HepG2 (cell line): ENCODE data around the gene ALDH16A1. TPM values are rescaled to one million over a fixed set of nuclear protein-coding genes. Genes with fewer than 3 reads are reported as not detected.
A peak's percentile ranks its signal among the peaks of the same experiment; 100 is the strongest.

Source experiments
- ARNT ChIP-seq: fragments of 450-650 bp; IDR thresholded peaks from 2 replicates; pipeline ENCODE4 v1.6.1; 2017
- CBX2 ChIP-seq, 2 experiments: fragments of 200-600 bp in 1 of 2; sonication (generic); formaldehyde crosslinking in 1 of 2; IDR thresholded peaks; 2 replicates each; pipeline versions ENCODE4 v1.7.0 to v1.8.1; 2018 to 2022; ENCODE audit warnings: low read depth in 2 of 2, low read length in 1 of 2, mild to moderate bottlenecking in 1 of 2, missing genetic modification reagents in 1 of 2
- DRAP1 ChIP-seq: IDR thresholded peaks from 2 replicates; pipeline ENCODE4 v1.6.1; 2016; ENCODE audit warnings: missing genetic modification reagents, missing compliant biosample characterization
- ELF1 ChIP-seq: sonication (generic); formaldehyde crosslinking; IDR thresholded peaks from 2 replicates; pipeline ENCODE4 v1.4.0; 2020; ENCODE audit warnings: missing genetic modification reagents
- EP300 ChIP-seq, 3 experiments: sonication (generic) in 1 of 3; formaldehyde crosslinking in 1 of 3; IDR thresholded peaks; 2 replicates each; pipeline versions ENCODE4 v1.5.1 to v1.6.1; 2011 to 2020; ENCODE audit warnings: low read depth in 2 of 3, low read length in 2 of 3, borderline replicate concordance in 1 of 3, improper control_type of control experiment in 1 of 3, mild to moderate bottlenecking in 1 of 3, missing genetic modification reagents in 1 of 3, moderate library complexity in 1 of 3
- HOXA3 ChIP-seq: sonication (generic); formaldehyde crosslinking; IDR thresholded peaks from 2 replicates; pipeline ENCODE4 v1.5.0; 2020; ENCODE audit warnings: missing genetic modification reagents
- MED13 ChIP-seq: sonication (generic); formaldehyde crosslinking; IDR thresholded peaks from 2 replicates; pipeline ENCODE4 v1.5.0; 2020; ENCODE audit warnings: missing genetic modification reagents
- MIER3 ChIP-seq: IDR thresholded peaks from 2 replicates; pipeline ENCODE4 v1.6.1; 2016; ENCODE audit warnings: missing compliant biosample characterization, borderline replicate concordance
- MYPOP ChIP-seq: sonication (generic); formaldehyde crosslinking; IDR thresholded peaks from 2 replicates; pipeline ENCODE4 v1.8.1; 2023; ENCODE audit warnings: mild to moderate bottlenecking, moderate library complexity, missing genetic modification reagents
- NKX3-1 ChIP-seq: sonication (generic); formaldehyde crosslinking; IDR thresholded peaks from 2 replicates; pipeline ENCODE4 v1.5.0; 2020; ENCODE audit warnings: missing genetic modification reagents
- PHF20 ChIP-seq: sonication (generic); formaldehyde crosslinking; IDR thresholded peaks from 2 replicates; pipeline ENCODE4 v1.5.0; 2020; ENCODE audit warnings: mild to moderate bottlenecking, missing genetic modification reagents
- TEAD2 ChIP-seq: sonication (generic); formaldehyde crosslinking; IDR thresholded peaks from 2 replicates; pipeline ENCODE4 v1.9.0; 2021; ENCODE audit warnings: missing genetic modification reagents
- ZMYM4 ChIP-seq: sonication (generic); formaldehyde crosslinking; IDR thresholded peaks from 2 replicates; pipeline ENCODE4 v1.8.1; 2023; ENCODE audit warnings: mild to moderate bottlenecking, missing genetic modification reagents
- ZNF292 ChIP-seq: sonication (generic); formaldehyde crosslinking; IDR thresholded peaks from 2 replicates; pipeline ENCODE4 v1.8.1; 2022; ENCODE audit warnings: mild to moderate bottlenecking, low read depth, missing genetic modification reagents, borderline replicate concordance
- ZNF367 ChIP-seq: sonication (generic); formaldehyde crosslinking; IDR thresholded peaks from 2 replicates; pipeline ENCODE4 v1.4.0; 2020; ENCODE audit warnings: missing genetic modification reagents, borderline replicate concordance
- ZNF451 ChIP-seq: sonication (generic); formaldehyde crosslinking; IDR thresholded peaks from 2 replicates; pipeline ENCODE4 v1.5.0; 2020; ENCODE audit warnings: mild to moderate bottlenecking, missing genetic modification reagents
- ZNF460 ChIP-seq: sonication (generic); formaldehyde crosslinking; IDR thresholded peaks from 2 replicates; pipeline ENCODE4 v1.5.1; 2020; ENCODE audit warnings: missing genetic modification reagents, mild to moderate bottlenecking, borderline replicate concordance
- ZNF737 ChIP-seq: sonication (generic); formaldehyde crosslinking; IDR thresholded peaks from 2 replicates; pipeline ENCODE4 v1.5.0; 2020; ENCODE audit warnings: missing genetic modification reagents, mild to moderate bottlenecking, borderline replicate concordance
- ZNF781 ChIP-seq: sonication (generic); formaldehyde crosslinking; IDR thresholded peaks from 2 replicates; pipeline ENCODE4 v1.5.1; 2020; ENCODE audit warnings: borderline replicate concordance, mild to moderate bottlenecking, missing genetic modification reagents; ENCODE audit errors: not compliant biosample characterization
- ZNF841 ChIP-seq: sonication (generic); formaldehyde crosslinking; IDR thresholded peaks from 2 replicates; pipeline ENCODE4 v1.8.1; 2023; ENCODE audit warnings: missing genetic modification reagents, borderline replicate concordance
- polyA plus RNA-seq, 8 experiments: library from polyadenylated mRNA; depleted of rRNA in 3 of 8; stranded (reverse) in 7 of 8; unstranded in 1 of 8; fragments of >200 nt; fragmentation: Illumina TruSeq in 4 of 8; extraction: Trizol in 4 of 8; gene quantifications; 2 replicates each; pipeline versions ENCODE4 v1.2.1 to v1.2.3, GENCODE V29; 2011 to 2016; ENCODE audit warnings: low read depth in 4 of 8, missing spikeins in 1 of 8, mixed read lengths in 1 of 8; ENCODE audit not compliant: insufficient read depth in 1 of 8
- total RNA-seq, 5 experiments: library from RNA; depleted of rRNA; stranded (reverse); fragments of >200 nt; fragmentation: Illumina TruSeq; extraction: Trizol; gene quantifications; 2 replicates each; pipeline ENCODE4 v1.2.3, GENCODE V29; 2016; ENCODE audit warnings: low read depth in 1 of 5
- TF ChIP-seq, protein P1 (sequence below): sonication (generic); formaldehyde crosslinking; conservative IDR thresholded peaks from 2 replicates; pipeline ENCODE4 v1.8.0; 2022; ENCODE audit warnings: mild to moderate bottlenecking, moderate library complexity, missing genetic modification reagents
- TF ChIP-seq, protein P2 (sequence below): sonication (generic); formaldehyde crosslinking; IDR thresholded peaks from 2 replicates; pipeline ENCODE4 v1.9.0; 2021; ENCODE audit warnings: missing genetic modification reagents, borderline replicate concordance

The ALDH16A1 gene
- total and polyA plus RNA-seq, 2 of the 13 experiments (the other 11 are each of a cell fraction or from before 2014, with no cell fraction given), result 8.4 to 34.9 TPM

- TF ChIP-seq MYPOP (no peak), ZNF367 (CRISPR knock-in tag) (no peak), TEAD2 (CRISPR knock-in tag) (no peak), DRAP1 (CRISPR knock-in tag) (no peak), PHF20 (CRISPR knock-in tag) (no peak; the same call in 1 of the 2 replicates), ZNF737 (CRISPR knock-in tag) (no peak), HOXA3 (CRISPR knock-in tag) (peak; percentile 86), NKX3-1 (CRISPR knock-in tag) (no peak), MED13 (CRISPR knock-in tag) (peak; percentile 34; the same call in 1 of the 2 replicates), ZMYM4 (CRISPR knock-in tag) (no peak; the same call in 1 of the 2 replicates), ZNF841 (no peak), ZNF451 (no peak), ARNT (no peak), MIER3 (CRISPR knock-in tag) (peak; percentile 19; the same call in 1 of the 2 replicates), ZNF781 (CRISPR knock-in tag) (no peak), EP300 (IDR thresholded peaks at IDR 0.05; ENCODE audit: low read depth in 2 of 2, low read length in 2 of 2) (no peak), EP300 (CRISPR knock-in tag; IDR thresholded peaks at IDR 0.05; ENCODE audit: borderline replicate concordance) (no peak), ZNF292 (CRISPR knock-in tag) (no peak; the same call in 1 of the 2 replicates), ELF1 (CRISPR knock-in tag) (peak; percentile 56; the same call in 1 of the 2 replicates), CBX2 (IDR thresholded peaks at IDR 0.05; ENCODE audit: low read depth, low read length) (no peak), CBX2 (CRISPR knock-in tag; IDR thresholded peaks at IDR 0.05; ENCODE audit: low read depth) (no peak), ZNF460 (CRISPR knock-in tag) (no peak)
- TF ChIP-seq, protein P1, sequence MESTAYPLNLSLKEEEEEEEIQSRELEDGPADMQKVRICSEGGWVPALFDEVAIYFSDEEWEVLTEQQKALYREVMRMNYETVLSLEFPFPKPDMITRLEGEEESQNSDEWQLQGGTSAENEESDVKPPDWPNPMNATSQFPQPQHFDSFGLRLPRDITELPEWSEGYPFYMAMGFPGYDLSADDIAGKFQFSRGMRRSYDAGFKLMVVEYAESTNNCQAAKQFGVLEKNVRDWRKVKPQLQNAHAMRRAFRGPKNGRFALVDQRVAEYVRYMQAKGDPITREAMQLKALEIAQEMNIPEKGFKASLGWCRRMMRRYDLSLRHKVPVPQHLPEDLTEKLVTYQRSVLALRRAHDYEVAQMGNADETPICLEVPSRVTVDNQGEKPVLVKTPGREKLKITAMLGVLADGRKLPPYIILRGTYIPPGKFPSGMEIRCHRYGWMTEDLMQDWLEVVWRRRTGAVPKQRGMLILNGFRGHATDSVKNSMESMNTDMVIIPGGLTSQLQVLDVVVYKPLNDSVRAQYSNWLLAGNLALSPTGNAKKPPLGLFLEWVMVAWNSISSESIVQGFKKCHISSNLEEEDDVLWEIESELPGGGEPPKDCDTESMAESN (CRISPR knock-in tag), result no peak; the same call in 1 of the 2 replicates
- TF ChIP-seq, protein P2, sequence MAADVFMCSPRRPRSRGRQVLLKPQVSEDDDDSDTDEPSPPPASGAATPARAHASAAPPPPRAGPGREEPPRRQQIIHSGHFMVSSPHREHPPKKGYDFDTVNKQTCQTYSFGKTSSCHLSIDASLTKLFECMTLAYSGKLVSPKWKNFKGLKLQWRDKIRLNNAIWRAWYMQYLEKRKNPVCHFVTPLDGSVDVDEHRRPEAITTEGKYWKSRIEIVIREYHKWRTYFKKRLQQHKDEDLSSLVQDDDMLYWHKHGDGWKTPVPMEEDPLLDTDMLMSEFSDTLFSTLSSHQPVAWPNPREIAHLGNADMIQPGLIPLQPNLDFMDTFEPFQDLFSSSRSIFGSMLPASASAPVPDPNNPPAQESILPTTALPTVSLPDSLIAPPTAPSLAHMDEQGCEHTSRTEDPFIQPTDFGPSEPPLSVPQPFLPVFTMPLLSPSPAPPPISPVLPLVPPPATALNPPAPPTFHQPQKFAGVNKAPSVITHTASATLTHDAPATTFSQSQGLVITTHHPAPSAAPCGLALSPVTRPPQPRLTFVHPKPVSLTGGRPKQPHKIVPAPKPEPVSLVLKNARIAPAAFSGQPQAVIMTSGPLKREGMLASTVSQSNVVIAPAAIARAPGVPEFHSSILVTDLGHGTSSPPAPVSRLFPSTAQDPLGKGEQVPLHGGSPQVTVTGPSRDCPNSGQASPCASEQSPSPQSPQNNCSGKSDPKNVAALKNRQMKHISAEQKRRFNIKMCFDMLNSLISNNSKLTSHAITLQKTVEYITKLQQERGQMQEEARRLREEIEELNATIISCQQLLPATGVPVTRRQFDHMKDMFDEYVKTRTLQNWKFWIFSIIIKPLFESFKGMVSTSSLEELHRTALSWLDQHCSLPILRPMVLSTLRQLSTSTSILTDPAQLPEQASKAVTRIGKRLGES, result no peak
These were observed 9.5 kb upstream of the ALDH16A1 start (continued) for GRCh38 chr19:49443366-49444099.
